OCI-LY3 (cell line): ENCODE measurements around the gene BRAT1.

Source experiments
- CTCF ChIP-seq: fragments of 200-600, 300-600 bp; sonication (generic); IDR thresholded peaks from 2 replicates; pipeline ENCODE4 v1.5.1; 2014; ENCODE audit warnings: antibody characterized with exemption, low read length, low read depth
- EZH2phosphoT487 ChIP-seq: fragments of 200-600 bp; shearing (Covaris generic); IDR thresholded peaks from 2 replicates; pipeline ENCODE4 v1.6.1; 2018; ENCODE audit warnings: antibody characterized with exemption, mixed run types, low read depth

- no peak for TF ChIP-seq CTCF
- TF ChIP-seq EZH2phosphoT487 = no peak
Measured at GRCh38 chr7:2520131-2520760, 35.1 kb downstream of the BRAT1 start.
